ENCODE data around the gene ASXL3. TPM values are rescaled to one million over a fixed set of nuclear protein-coding genes. Genes with fewer than 3 reads are reported as not detected.

ASXL3 gene
- not detected for total RNA-seq

GRCh38 chr18:33577685-33578517 is at the start of gene ASXL3:
Gene ASXL3 (plus strand): TSS chr18:33578219. CDS start chr18:33578632, 413 bp downstream.
- peaks cover 4% of the 10 kb centered on the region for H3K4me1 Mint-ChIP-seq
- peak within 1 kb of the TSS; percentile 74 for H3K4me3 Mint-ChIP-seq
- POLR2A ChIA-PET = no interaction called here
- H3K36me3 Mint-ChIP-seq = no peaks in the 10 kb centered on the region
- H3K9me3 Mint-ChIP-seq = no peaks in the 10 kb centered on the region
- DNase-seq = peak; percentile 25
- H3K27me3 Mint-ChIP-seq = peaks cover 18% of the 10 kb centered on the region
- H3K27ac Mint-ChIP-seq = peak within 1 kb of the TSS; percentile 25
- ATAC-seq (ENCODE audit: low read depth) = no peak

GRCh38 chr18:33532978-33533377 is 45.0 kb upstream of the ASXL3 start:
- no peak for ATAC-seq (ENCODE audit: low read depth)
- POLR2A ChIA-PET = no interaction called here
- Mint-ChIP-seq H3K4me1 (no peaks in the 10 kb centered on the region), H3K9me3 (peaks cover 1% of the 10 kb centered on the region), H3K36me3 (no peaks in the 10 kb centered on the region), H3K27ac (no peak overlapping the region), H3K27me3 (no peaks in the 10 kb centered on the region), H3K4me3 (no peak overlapping the region)
- no peak for DNase-seq

GRCh38 chr18:33536904-33537303 is 41.1 kb upstream of the ASXL3 start:
- Mint-ChIP-seq H3K36me3 (no peaks in the 10 kb centered on the region), H3K9me3 (peaks cover 1% of the 10 kb centered on the region), H3K27ac (no peak overlapping the region), H3K4me1 (no peaks in the 10 kb centered on the region), H3K27me3 (no peaks in the 10 kb centered on the region), H3K4me3 (no peak overlapping the region)
- POLR2A ChIA-PET = no interaction called here
- ATAC-seq (ENCODE audit: low read depth) (no peak), DNase-seq (no peak)

- H3K4me1 Mint-ChIP-seq = no peaks in the 10 kb centered on the region
- H3K27me3 Mint-ChIP-seq = no peaks in the 10 kb centered on the region
- H3K36me3 Mint-ChIP-seq = no peaks in the 10 kb centered on the region
- no peak overlapping the region for H3K4me3 Mint-ChIP-seq
- DNase-seq = no peak
- no peaks in the 10 kb centered on the region for H3K9me3 Mint-ChIP-seq
- H3K27ac Mint-ChIP-seq = no peak overlapping the region
- no peak for ATAC-seq (ENCODE audit: low read depth)
- POLR2A ChIA-PET = no interaction called here
Observed at GRCh38 chr18:33538418-33539042, 39.5 kb upstream of the ASXL3 start.

GRCh38 chr18:33540392-33540791 is 37.6 kb upstream of the ASXL3 start:
- DNase-seq (no peak), ATAC-seq (ENCODE audit: low read depth) (no peak)
- Mint-ChIP-seq H3K36me3 (no peaks in the 10 kb centered on the region), H3K4me3 (no peak overlapping the region), H3K27ac (no peak overlapping the region), H3K9me3 (no peaks in the 10 kb centered on the region), H3K4me1 (no peaks in the 10 kb centered on the region), H3K27me3 (no peaks in the 10 kb centered on the region)
- POLR2A ChIA-PET = no interaction called here

GRCh38 chr18:33541316-33541715 is 36.7 kb upstream of the ASXL3 start:
- POLR2A ChIA-PET = no interaction called here
- ATAC-seq (ENCODE audit: low read depth) (no peak), DNase-seq (no peak)
- Mint-ChIP-seq H3K27ac (no peak overlapping the region), H3K4me1 (no peaks in the 10 kb centered on the region), H3K36me3 (no peaks in the 10 kb centered on the region), H3K27me3 (no peaks in the 10 kb centered on the region), H3K9me3 (no peaks in the 10 kb centered on the region), H3K4me3 (no peak overlapping the region)

- Mint-ChIP-seq H3K27ac (no peak overlapping the region), H3K4me1 (no peaks in the 10 kb centered on the region), H3K36me3 (no peaks in the 10 kb centered on the region), H3K9me3 (no peaks in the 10 kb centered on the region), H3K4me3 (no peak overlapping the region), H3K27me3 (no peaks in the 10 kb centered on the region)
- POLR2A ChIA-PET = no interaction called here
- no peak for ATAC-seq (ENCODE audit: low read depth)
- no peak for DNase-seq
Observed at GRCh38 chr18:33556846-33557245, 21.2 kb upstream of the ASXL3 start.

GRCh38 chr18:33557706-33558105 is 20.3 kb upstream of the ASXL3 start:
- Mint-ChIP-seq H3K27ac (no peak overlapping the region), H3K4me3 (no peak overlapping the region), H3K27me3 (no peaks in the 10 kb centered on the region), H3K9me3 (no peaks in the 10 kb centered on the region), H3K4me1 (no peaks in the 10 kb centered on the region), H3K36me3 (no peaks in the 10 kb centered on the region)
- DNase-seq = no peak
- no peak for ATAC-seq (ENCODE audit: low read depth)
- POLR2A ChIA-PET = no interaction called here

- H3K36me3 Mint-ChIP-seq = no peaks in the 10 kb centered on the region
- no peaks in the 10 kb centered on the region for H3K4me1 Mint-ChIP-seq
- POLR2A ChIA-PET = no interaction called here
- H3K27ac Mint-ChIP-seq = no peak overlapping the region
- H3K9me3 Mint-ChIP-seq = no peaks in the 10 kb centered on the region
- no peak overlapping the region for H3K4me3 Mint-ChIP-seq
- ATAC-seq (ENCODE audit: low read depth) (no peak), DNase-seq (no peak)
- no peaks in the 10 kb centered on the region for H3K27me3 Mint-ChIP-seq
Observed at GRCh38 chr18:33558529-33558928, 19.5 kb upstream of the ASXL3 start.

GRCh38 chr18:33560686-33561370 is 17.2 kb upstream of the ASXL3 start:
- H3K4me3 Mint-ChIP-seq = no peak overlapping the region
- no peak for ATAC-seq (ENCODE audit: low read depth)
- POLR2A ChIA-PET = no interaction called here
- H3K9me3 Mint-ChIP-seq = no peaks in the 10 kb centered on the region
- no peak for DNase-seq
- peak overlapping the region; percentile 45 for H3K27ac Mint-ChIP-seq
- no peaks in the 10 kb centered on the region for H3K36me3 Mint-ChIP-seq
- H3K4me1 Mint-ChIP-seq = no peaks in the 10 kb centered on the region
- no peaks in the 10 kb centered on the region for H3K27me3 Mint-ChIP-seq

GRCh38 chr18:33562741-33563140 is 15.3 kb upstream of the ASXL3 start:
- H3K4me1 Mint-ChIP-seq = no peaks in the 10 kb centered on the region
- DNase-seq = no peak
- no peak overlapping the region for H3K27ac Mint-ChIP-seq
- H3K9me3 Mint-ChIP-seq = peaks cover 1% of the 10 kb centered on the region
- no peaks in the 10 kb centered on the region for H3K36me3 Mint-ChIP-seq
- no peak overlapping the region for H3K4me3 Mint-ChIP-seq
- no peak for ATAC-seq (ENCODE audit: low read depth)
- no peaks in the 10 kb centered on the region for H3K27me3 Mint-ChIP-seq
- POLR2A ChIA-PET = no interaction called here

- H3K27ac Mint-ChIP-seq = no peak overlapping the region
- peaks cover 3% of the 10 kb centered on the region for H3K9me3 Mint-ChIP-seq
- POLR2A ChIA-PET = no interaction called here
- ATAC-seq (ENCODE audit: low read depth) (no peak), DNase-seq (no peak)
- no peaks in the 10 kb centered on the region for H3K4me1 Mint-ChIP-seq
- H3K36me3 Mint-ChIP-seq = no peaks in the 10 kb centered on the region
- H3K4me3 Mint-ChIP-seq = no peak overlapping the region
- no peaks in the 10 kb centered on the region for H3K27me3 Mint-ChIP-seq
Observed at GRCh38 chr18:33567705-33568104, 10.3 kb upstream of the ASXL3 start.

- Mint-ChIP-seq H3K4me1 (no peaks in the 10 kb centered on the region), H3K27me3 (peaks cover 12% of the 10 kb centered on the region), H3K27ac (no peak overlapping the region), H3K36me3 (no peaks in the 10 kb centered on the region), H3K4me3 (no peak overlapping the region), H3K9me3 (peaks cover 3% of the 10 kb centered on the region)
- ATAC-seq (ENCODE audit: low read depth) (no peak), DNase-seq (no peak)
- POLR2A ChIA-PET = no interaction called here
Observed at GRCh38 chr18:33571998-33572787, 5.8 kb upstream of the ASXL3 start.

Measured in activated naive CD8-positive, alpha-beta T cell treated with anti-CD3 and anti-CD28 coated beads, Interleukin-2, amount 10 ng/mL, durations not matched to agents 7 days and 5 days (primary cell).